ENCODE measurements around the gene ILK. TPM values are rescaled to one million over a fixed set of nuclear protein-coding genes. Genes with fewer than 3 reads are reported as not detected.

Gene ILK
- total and polyA plus RNA-seq, 2 experiments from 2014 or later, result 114 to 126 TPM

DNA sequence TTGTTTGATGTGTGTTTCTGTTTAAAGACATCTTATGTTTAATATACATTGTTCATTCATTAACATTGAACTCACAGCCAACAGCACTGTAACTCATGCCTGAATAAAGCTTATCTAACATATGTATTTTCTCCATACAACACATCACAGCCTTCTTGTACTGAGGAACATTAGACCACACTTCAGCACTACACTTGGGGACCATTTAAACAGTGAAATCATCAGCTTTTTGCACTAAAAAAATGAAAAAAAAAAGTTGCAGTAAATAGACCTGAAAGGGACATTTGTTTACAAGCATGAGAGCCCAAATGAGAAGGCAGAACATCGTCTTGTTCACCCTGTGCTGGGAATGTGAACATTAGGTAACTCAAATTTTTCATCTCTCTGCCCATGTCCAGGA is 31.0 kb downstream of the ILK start:
- Histone ChIP-seq H3K9me2 (replicated peaks; ENCODE audit: insufficient read depth) (no peaks in the 10 kb centered on the region), H3K36me3 (replicated peaks; ENCODE audit: insufficient read depth, low read depth) (no peaks in the 10 kb centered on the region), H3K27ac (no peak overlapping the region), H3K4me3 (no peak overlapping the region), H3K4me1 (ENCODE audit: insufficient read depth) (peaks cover 4% of the 10 kb centered on the region), H2AFZ (no peak overlapping the region), H3K9me3 (ENCODE audit: low read depth) (no peaks in the 10 kb centered on the region), H4K20me1 (ENCODE audit: insufficient read depth, poor library complexity, severe bottlenecking) (no peaks in the 10 kb centered on the region), H3K4me2 (no peak overlapping the region), H3K27me3 (peaks cover 8% of the 10 kb centered on the region), H3K79me2 (peaks cover 11% of the 10 kb centered on the region)
- TF ChIP-seq EZH2phosphoT487 (IDR thresholded peaks at IDR 0.05; ENCODE audit: low read depth, severe bottlenecking, unreplicated experiment) (no peak), EZH2 (IDR thresholded peaks at IDR 0.05; ENCODE audit: borderline replicate concordance) (no peak)
- TF ChIP-seq, protein P1, sequence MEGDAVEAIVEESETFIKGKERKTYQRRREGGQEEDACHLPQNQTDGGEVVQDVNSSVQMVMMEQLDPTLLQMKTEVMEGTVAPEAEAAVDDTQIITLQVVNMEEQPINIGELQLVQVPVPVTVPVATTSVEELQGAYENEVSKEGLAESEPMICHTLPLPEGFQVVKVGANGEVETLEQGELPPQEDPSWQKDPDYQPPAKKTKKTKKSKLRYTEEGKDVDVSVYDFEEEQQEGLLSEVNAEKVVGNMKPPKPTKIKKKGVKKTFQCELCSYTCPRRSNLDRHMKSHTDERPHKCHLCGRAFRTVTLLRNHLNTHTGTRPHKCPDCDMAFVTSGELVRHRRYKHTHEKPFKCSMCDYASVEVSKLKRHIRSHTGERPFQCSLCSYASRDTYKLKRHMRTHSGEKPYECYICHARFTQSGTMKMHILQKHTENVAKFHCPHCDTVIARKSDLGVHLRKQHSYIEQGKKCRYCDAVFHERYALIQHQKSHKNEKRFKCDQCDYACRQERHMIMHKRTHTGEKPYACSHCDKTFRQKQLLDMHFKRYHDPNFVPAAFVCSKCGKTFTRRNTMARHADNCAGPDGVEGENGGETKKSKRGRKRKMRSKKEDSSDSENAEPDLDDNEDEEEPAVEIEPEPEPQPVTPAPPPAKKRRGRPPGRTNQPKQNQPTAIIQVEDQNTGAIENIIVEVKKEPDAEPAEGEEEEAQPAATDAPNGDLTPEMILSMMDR (IDR thresholded peaks at IDR 0.05; ENCODE audit: poor library complexity), result no peak
- WGBS (ENCODE audit: low lambda C conversion rate, missing lambda C conversion rate), result 71% methylated on average over 1 of the region's 1 CpG
- DNase-seq (ENCODE audit: low spot score), result no peak

DNA sequence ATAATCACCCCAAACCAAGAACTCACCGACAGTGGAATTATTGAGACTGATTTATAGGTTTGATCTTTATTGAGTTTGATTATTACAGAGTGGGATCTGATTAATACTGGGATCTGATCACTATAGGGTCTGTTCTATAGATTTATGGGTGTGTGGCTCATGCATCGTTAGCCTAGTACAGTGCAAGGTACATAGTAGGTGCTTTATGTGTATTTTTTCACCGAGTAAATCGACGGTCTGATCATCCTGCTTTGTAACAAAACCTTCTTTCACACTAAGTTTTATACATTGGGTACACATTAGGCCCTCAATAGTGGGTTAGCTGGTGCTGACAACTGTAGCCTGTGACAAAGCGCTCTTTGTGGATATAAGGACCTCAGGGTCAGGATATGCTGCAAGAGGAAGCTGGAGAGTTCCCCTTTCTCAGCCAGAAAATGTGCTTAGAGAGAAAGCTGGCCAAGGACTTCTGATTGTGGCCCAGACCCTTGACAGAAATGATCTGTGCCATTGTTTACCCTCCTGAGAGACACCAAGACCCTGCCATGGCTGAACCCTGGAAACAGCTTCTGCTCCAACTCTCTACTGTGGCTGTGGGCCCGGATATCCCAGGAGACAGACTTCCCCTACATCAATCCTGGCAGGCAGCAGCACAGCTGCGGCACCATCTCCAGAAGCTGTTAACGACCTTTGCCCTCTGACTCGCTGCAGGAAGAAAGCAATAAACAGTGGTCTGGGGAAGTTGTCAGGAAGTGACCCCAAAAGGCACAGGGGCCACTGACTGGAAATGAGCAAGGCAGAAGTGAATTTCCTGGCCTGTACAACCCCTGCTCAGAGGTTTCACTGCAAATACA is 31.7 kb downstream of the ILK start:
- Histone ChIP-seq H3K4me3 (no peak overlapping the region), H3K4me1 (ENCODE audit: insufficient read depth) (peaks cover 4% of the 10 kb centered on the region), H3K9me3 (ENCODE audit: low read depth) (no peaks in the 10 kb centered on the region), H3K27me3 (peaks cover 7% of the 10 kb centered on the region), H3K27ac (peak overlapping the region; percentile 70), H3K79me2 (peaks cover 11% of the 10 kb centered on the region), H3K9me2 (replicated peaks; ENCODE audit: insufficient read depth) (no peaks in the 10 kb centered on the region), H2AFZ (no peak overlapping the region), H4K20me1 (ENCODE audit: insufficient read depth, poor library complexity, severe bottlenecking) (no peaks in the 10 kb centered on the region), H3K4me2 (peak overlapping the region; percentile 23), H3K36me3 (replicated peaks; ENCODE audit: insufficient read depth, low read depth) (no peaks in the 10 kb centered on the region)
- DNase-seq (ENCODE audit: low spot score), result peak; percentile 51
- TF ChIP-seq, protein P1 (IDR thresholded peaks at IDR 0.05; ENCODE audit: poor library complexity), result no peak
- TF ChIP-seq EZH2 (IDR thresholded peaks at IDR 0.05; ENCODE audit: borderline replicate concordance), result no peak
- TF ChIP-seq EZH2phosphoT487 (IDR thresholded peaks at IDR 0.05; ENCODE audit: low read depth, severe bottlenecking, unreplicated experiment), result no peak
- WGBS (ENCODE audit: low lambda C conversion rate, missing lambda C conversion rate), result 63% methylated on average over 10 of the region's 10 CpGs

DNA sequence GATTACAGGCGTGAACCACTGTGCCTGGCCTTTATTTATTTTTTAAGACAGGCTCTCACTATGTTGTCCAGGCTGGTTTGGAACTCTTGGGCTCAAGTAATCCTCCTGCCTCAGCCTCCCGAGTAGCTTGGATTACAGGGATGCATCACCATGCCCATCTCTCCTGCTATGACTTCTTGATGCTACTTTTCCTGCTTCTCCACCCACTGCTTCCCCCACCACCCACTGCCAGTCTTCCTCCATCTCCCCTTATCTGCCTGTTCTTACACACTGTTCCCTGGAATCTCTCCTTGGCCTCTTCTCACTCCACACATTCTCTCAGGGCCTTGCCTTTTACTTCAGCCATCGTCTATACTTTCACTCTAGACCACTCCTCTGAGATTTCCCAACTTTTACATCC is 32.9 kb downstream of the ILK start:
- H3K9me3 ChIP-seq (ENCODE audit: low read depth), result no peaks in the 10 kb centered on the region
- H3K4me1 ChIP-seq (ENCODE audit: insufficient read depth), result peaks cover 4% of the 10 kb centered on the region
- H3K4me3 ChIP-seq, result no peak overlapping the region
- no peaks in the 10 kb centered on the region for H4K20me1 ChIP-seq (ENCODE audit: insufficient read depth, poor library complexity, severe bottlenecking)
- H3K36me3 ChIP-seq (replicated peaks; ENCODE audit: insufficient read depth, low read depth), result no peaks in the 10 kb centered on the region
- peaks cover 11% of the 10 kb centered on the region for H3K79me2 ChIP-seq
- no peak overlapping the region for H3K4me2 ChIP-seq
- DNase-seq (ENCODE audit: low spot score), result no peak
- no peak overlapping the region for H2AFZ ChIP-seq
- H3K27me3 ChIP-seq, result no peaks in the 10 kb centered on the region
- H3K27ac ChIP-seq, result no peak overlapping the region
- whole genome bisulfite sequencing (ENCODE audit: low lambda C conversion rate, missing lambda C conversion rate), result 87% methylated on average over 3 of the region's 3 CpGs
- no peaks in the 10 kb centered on the region for H3K9me2 ChIP-seq (replicated peaks; ENCODE audit: insufficient read depth)
- no peak for TF ChIP-seq EZH2 (IDR thresholded peaks at IDR 0.05; ENCODE audit: borderline replicate concordance)
- TF ChIP-seq, protein P1 (IDR thresholded peaks at IDR 0.05; ENCODE audit: poor library complexity), result no peak
- no peak for TF ChIP-seq EZH2phosphoT487 (IDR thresholded peaks at IDR 0.05; ENCODE audit: low read depth, severe bottlenecking, unreplicated experiment)
